Smooth muscle cell (in vitro differentiated cells): ENCODE data around the gene FAM50B. TPM values are rescaled to one million over a fixed set of nuclear protein-coding genes. Genes with fewer than 3 reads are reported as not detected.

Experiments
- DNase-seq: peaks from one replicate; lab custom pipeline; 2025; ENCODE audit not compliant: unreplicated experiment; lab: John Stamatoyannopoulos, UW
- H2AFZ ChIP-seq: fragments of 200-600 bp; sonication (generic); 2 replicates; pipeline ENCODE4 v1.6.0; 2016; ENCODE audit warnings: antibody characterized with exemption, low read depth, mild to moderate bottlenecking
- H3F3A ChIP-seq: fragments of 200-600 bp; sonication (generic); 2 replicates; pipeline ENCODE4 v1.6.0; 2017; ENCODE audit warnings: antibody characterized with exemption, low read depth
- H3K27ac ChIP-seq: fragments of 200-600 bp; sonication (generic); 2 replicates; pipeline ENCODE4 v1.5.1; 2016; ENCODE audit warnings: low read depth, mild to moderate bottlenecking
- H3K27me3 ChIP-seq: fragments of 200-600 bp; sonication (generic); 2 replicates; pipeline ENCODE4 v1.6.1; 2016; ENCODE audit warnings: low read depth, mild to moderate bottlenecking
- H3K36me3 ChIP-seq: fragments of 200-600 bp; sonication (generic); 2 replicates; pipeline ENCODE4 v1.5.1; 2016; ENCODE audit warnings: low read depth
- H3K4me1 ChIP-seq: fragments of 200-600 bp; sonication (generic); 2 replicates; pipeline ENCODE4 v1.5.1; 2016; ENCODE audit warnings: low read depth
- H3K4me2 ChIP-seq: fragments of 200-600 bp; sonication (generic); 2 replicates; pipeline ENCODE4 v1.6.0; 2016; ENCODE audit warnings: mild to moderate bottlenecking
- H3K4me3 ChIP-seq: fragments of 200-600 bp; sonication (generic); 2 replicates; pipeline ENCODE4 v1.5.1; 2016; ENCODE audit warnings: mild to moderate bottlenecking
- H3K79me2 ChIP-seq: fragments of 200-600 bp; sonication (generic); 2 replicates; pipeline ENCODE4 v1.6.0; 2016; ENCODE audit warnings: low read depth, mild to moderate bottlenecking
- H3K9ac ChIP-seq: fragments of 200-600 bp; sonication (generic); 2 replicates; pipeline ENCODE4 v1.6.0; 2016; ENCODE audit warnings: low read depth
- H3K9me3 ChIP-seq: fragments of 200-600 bp; sonication (generic); replicated peaks from 2 replicates; pipeline ENCODE4 v1.5.1; 2016; ENCODE audit warnings: low read depth
- H4K20me1 ChIP-seq: fragments of 200-600 bp; sonication (generic); 2 replicates; pipeline ENCODE4 v1.6.0; 2016; ENCODE audit warnings: low read depth
- CTCF ChIP-seq: fragments of 200-600 bp; sonication (generic); IDR thresholded peaks from 2 replicates; pipeline ENCODE4 v1.5.1; 2017; ENCODE audit warnings: borderline replicate concordance, mild to moderate bottlenecking, antibody characterized with exemption; ENCODE audit not compliant: insufficient read depth, poor library complexity, severe bottlenecking
- WGBS: methylation state at CpG from one replicate; pipeline ENCODE4 v1.1.7; 2016; ENCODE audit warnings: low lambda C conversion rate; 5-methylcytosine and 5-hydroxymethylcytosine counted together
- polyA plus RNA-seq: library from polyadenylated mRNA; unstranded; fragments of >200 nt; fragmentation: Nextera tagmentation; extraction: Ambion mirVana; gene quantifications from 2 replicates; pipeline ENCODE4 v1.2.1, GENCODE V29; 2016
- total RNA-seq: library from RNA; depleted of rRNA; stranded (reverse); fragments of >200 nt; gene quantifications from 2 replicates; pipeline ENCODE4 v1.2.3, GENCODE V29; 2014

The FAM50B gene, protein sequence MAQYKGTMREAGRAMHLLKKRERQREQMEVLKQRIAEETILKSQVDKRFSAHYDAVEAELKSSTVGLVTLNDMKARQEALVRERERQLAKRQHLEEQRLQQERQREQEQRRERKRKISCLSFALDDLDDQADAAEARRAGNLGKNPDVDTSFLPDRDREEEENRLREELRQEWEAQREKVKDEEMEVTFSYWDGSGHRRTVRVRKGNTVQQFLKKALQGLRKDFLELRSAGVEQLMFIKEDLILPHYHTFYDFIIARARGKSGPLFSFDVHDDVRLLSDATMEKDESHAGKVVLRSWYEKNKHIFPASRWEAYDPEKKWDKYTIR
- total RNA-seq (2.2 and 6.3 TPM in 2 replicates), polyA plus RNA-seq (3.1 and 4.3 TPM in 2 replicates)

DNA sequence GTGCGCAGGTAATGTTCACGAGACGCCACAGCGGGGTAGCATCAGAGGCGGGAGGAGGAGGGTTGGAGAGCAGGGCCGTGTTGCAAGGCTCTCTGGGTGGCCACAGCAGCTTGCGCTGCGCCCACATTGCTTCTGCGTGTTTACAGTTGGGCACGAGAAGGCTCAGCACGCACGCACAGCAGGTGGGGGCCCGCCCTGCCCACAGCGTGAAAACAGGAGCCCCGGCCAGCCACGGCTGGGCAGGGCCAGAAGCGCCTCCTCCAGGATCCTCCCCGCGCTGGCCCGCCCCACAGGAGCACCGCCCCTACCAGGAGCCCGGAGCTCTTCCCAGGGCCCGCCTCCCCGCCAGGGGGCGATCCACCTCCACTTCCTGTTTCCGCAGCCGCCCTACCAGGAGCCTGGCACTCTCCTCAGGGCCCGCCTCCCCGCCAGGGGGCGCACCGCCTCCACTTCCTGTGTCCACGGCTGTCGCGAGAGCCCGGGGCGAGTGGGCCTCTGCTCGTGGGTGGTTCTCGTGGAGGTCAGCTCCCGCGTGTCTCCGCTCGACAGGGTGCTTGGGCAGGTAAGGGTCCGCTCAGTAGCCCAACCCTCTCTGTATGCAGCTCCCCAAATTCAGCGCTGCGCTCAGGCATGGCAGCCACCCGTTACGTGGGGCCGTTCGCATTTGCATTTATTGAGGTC lies at the start of gene FAM50B:
Gene FAM50B (plus strand): TSS at position 449 of the 681 bp plus-strand sequence. CDS start 439 bp downstream, outside the sequence.
- TF ChIP-seq CTCF: peak; percentile 99
- peak within 1 kb of the TSS; percentile 83 for H3K4me2 ChIP-seq
- peak within 1 kb of the TSS; percentile 90 for H2AFZ ChIP-seq
- H3K4me1 ChIP-seq: peaks cover 4% of the 10 kb centered on the region
- H3K27me3 ChIP-seq: no peaks in the 10 kb centered on the region
- H3K9ac ChIP-seq: peak within 1 kb of the TSS; percentile 27
- H3K27ac ChIP-seq: peak within 1 kb of the TSS; percentile 61
- no peaks in the 10 kb centered on the region for H3K9me3 ChIP-seq
- 22% methylated on average over 38 of the region's 49 CpGs for WGBS
- H3F3A ChIP-seq: no peaks in the 10 kb centered on the region
- no peaks in the 10 kb centered on the region for H3K79me2 ChIP-seq
- peak; percentile 85 for DNase-seq
- no peaks in the 10 kb centered on the region for H4K20me1 ChIP-seq
- no peaks in the 10 kb centered on the region for H3K36me3 ChIP-seq
- peak within 1 kb of the TSS; percentile 48 for H3K4me3 ChIP-seq

GRCh38 chr6:3799719-3800118 lies 49.5 kb upstream of the FAM50B start:
- no peaks in the 10 kb centered on the region for H3K9me3 ChIP-seq
- H3K79me2 ChIP-seq: no peaks in the 10 kb centered on the region
- H2AFZ ChIP-seq: no peak overlapping the region
- H3K27ac ChIP-seq: no peak overlapping the region
- no peak overlapping the region for H3K9ac ChIP-seq
- 90% methylated on average over 6 of the region's 6 CpGs for WGBS
- H3K4me3 ChIP-seq: no peak overlapping the region
- DNase-seq: no peak
- peaks cover 11% of the 10 kb centered on the region for H3K4me1 ChIP-seq
- H3K36me3 ChIP-seq: no peaks in the 10 kb centered on the region
- no peak for TF ChIP-seq CTCF
- no peaks in the 10 kb centered on the region for H4K20me1 ChIP-seq
- no peaks in the 10 kb centered on the region for H3F3A ChIP-seq
- H3K27me3 ChIP-seq: no peaks in the 10 kb centered on the region
- no peak overlapping the region for H3K4me2 ChIP-seq

DNA sequence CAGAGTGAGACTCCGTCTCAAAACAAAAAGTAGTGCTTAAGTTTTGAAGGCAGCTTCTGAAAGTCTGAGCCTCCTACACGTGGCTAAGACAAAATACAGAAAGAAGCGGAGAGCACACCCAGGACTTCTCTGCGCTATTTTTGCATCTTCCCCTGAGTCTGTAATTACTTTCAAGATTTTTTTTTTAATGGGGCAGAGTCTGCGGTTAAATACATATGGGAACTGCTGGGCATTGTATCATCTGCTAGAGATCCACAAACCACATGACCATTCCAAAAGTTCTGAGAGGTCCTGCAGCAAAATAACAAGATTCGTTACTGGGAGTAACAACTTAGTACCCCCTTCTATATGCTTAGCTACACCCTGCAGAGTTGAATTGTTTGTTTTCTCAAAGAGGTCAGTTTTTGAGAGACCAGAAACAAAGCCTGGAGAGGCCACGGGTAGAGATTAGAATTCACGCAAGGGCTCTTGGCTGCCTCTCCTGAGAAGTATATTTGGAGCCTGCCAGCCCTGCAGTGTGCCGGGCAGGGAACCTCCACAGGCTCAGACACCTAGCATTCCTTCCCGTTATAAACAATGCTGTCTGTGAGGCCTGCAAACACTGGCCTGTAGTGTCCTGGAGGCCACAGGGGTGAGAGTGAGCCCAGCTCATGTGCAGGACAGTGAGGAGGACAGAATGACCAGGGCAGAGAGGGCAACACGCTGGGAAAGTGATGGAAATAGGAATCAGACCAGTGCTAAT lies 48.2 kb upstream of the FAM50B start:
- Histone ChIP-seq H3K36me3 (no peaks in the 10 kb centered on the region), H3F3A (no peaks in the 10 kb centered on the region), H4K20me1 (no peaks in the 10 kb centered on the region), H3K4me3 (no peak overlapping the region), H3K79me2 (no peaks in the 10 kb centered on the region), H3K9me3 (no peaks in the 10 kb centered on the region), H2AFZ (no peak overlapping the region), H3K27ac (no peak overlapping the region), H3K27me3 (no peaks in the 10 kb centered on the region), H3K9ac (no peak overlapping the region), H3K4me1 (peaks cover 11% of the 10 kb centered on the region), H3K4me2 (no peak overlapping the region)
- DNase-seq: no peak
- 69% methylated on average over 11 of the region's 11 CpGs for WGBS
- TF ChIP-seq CTCF: no peak
